Fibroblast of lung (primary cell): ENCODE measurements around the gene SAMD13.

ENCODE experiments used
- EZH2 ChIP-seq: IDR thresholded peaks from 2 replicates; pipeline ENCODE4 v1.5.1; 2012; ENCODE audit warnings: low read length, control low read depth, mild to moderate bottlenecking; ENCODE audit errors: missing control alignments
- TF ChIP-seq, protein P1 (sequence below), 2 donors: IDR thresholded peaks in 1 of 2; conservative IDR thresholded peaks in 1 of 2; 1 replicate in 1 of 2; 2 replicates in 1 of 2; pipeline ENCODE4 v1.5.1; 2011 to 2012; ENCODE audit warnings: low read length in 2 of 2, control low read depth in 1 of 2, inconsistent platforms in 1 of 2, low read depth in 1 of 2, mild to moderate bottlenecking in 1 of 2

DNA sequence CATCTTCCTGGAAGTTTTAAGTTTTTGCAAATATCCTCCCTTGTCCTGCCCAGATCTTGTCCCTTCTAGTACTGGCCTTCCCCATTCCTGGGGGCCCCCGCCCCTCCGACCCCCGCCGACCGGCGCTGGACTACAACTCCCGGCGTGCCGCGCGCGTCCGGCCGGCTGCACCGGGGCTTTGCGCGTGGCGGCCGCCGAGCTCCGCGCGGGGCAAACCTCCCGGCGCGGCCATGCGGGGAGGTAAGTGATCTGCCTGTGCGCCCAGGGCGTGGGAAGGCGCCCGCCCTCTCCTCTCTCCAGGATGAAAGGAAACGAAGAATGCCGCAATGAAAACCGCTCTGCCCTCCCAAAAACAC, 3.2 kb upstream of the SAMD13 start:
- TF ChIP-seq, protein P1, sequence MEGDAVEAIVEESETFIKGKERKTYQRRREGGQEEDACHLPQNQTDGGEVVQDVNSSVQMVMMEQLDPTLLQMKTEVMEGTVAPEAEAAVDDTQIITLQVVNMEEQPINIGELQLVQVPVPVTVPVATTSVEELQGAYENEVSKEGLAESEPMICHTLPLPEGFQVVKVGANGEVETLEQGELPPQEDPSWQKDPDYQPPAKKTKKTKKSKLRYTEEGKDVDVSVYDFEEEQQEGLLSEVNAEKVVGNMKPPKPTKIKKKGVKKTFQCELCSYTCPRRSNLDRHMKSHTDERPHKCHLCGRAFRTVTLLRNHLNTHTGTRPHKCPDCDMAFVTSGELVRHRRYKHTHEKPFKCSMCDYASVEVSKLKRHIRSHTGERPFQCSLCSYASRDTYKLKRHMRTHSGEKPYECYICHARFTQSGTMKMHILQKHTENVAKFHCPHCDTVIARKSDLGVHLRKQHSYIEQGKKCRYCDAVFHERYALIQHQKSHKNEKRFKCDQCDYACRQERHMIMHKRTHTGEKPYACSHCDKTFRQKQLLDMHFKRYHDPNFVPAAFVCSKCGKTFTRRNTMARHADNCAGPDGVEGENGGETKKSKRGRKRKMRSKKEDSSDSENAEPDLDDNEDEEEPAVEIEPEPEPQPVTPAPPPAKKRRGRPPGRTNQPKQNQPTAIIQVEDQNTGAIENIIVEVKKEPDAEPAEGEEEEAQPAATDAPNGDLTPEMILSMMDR (conservative IDR thresholded peaks at IDR 0.05 in 1 of 2, IDR thresholded peaks at IDR 0.05 in 1 of 2; ENCODE audit: low read depth in 1 of 2, low read length in 2 of 2), result no peak
- no peak for TF ChIP-seq EZH2
